Measurements from ENCODE around the gene TMEM245.

Gene TMEM245

DNA sequence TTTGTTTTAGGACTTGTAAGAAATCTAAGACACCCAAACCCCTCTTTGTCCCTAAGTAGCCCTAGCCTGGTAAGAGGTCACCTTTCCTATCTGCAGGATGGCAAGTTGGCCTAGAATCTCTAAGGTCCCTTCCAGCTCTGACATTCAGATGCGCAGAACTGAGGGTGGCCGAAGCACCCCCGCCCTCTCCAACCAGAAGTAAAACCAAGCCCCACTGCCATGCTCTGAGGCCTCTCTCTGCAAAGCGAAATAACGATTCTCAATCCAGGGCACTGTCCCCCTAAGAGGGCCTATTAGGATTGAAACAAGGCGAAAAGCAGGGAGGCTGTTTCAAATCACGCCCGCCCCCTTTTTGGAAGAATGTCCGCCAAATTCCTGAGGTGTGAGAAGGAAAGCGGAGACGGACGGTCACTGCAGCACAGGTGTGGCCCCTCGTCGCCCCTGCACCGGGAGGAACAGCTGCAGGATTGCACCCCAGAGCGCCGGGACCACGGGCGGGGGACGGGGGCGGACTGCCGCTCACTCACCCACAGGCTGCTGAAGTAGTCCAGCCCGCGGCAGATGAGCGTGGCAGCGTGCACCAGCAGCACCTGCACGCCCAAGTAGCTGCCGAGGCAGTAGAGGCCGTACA lies 824 bp downstream of the TMEM245 start:
- Histone ChIP-seq H3K36me3 (peaks cover 7% of the 10 kb centered on the region; the same call in 1 of the 2 replicates), H3K27me3 (no peaks in the 10 kb centered on the region), H3K4me3 (ENCODE audit: low read depth, low read length) (peak overlapping the region; percentile 89), H3K9me3 (no peaks in the 10 kb centered on the region), H3K4me1 (peaks cover 3% of the 10 kb centered on the region; the same call in 1 of the 2 replicates)
- no peak for DNase-seq
- TF ChIP-seq, protein P1, sequence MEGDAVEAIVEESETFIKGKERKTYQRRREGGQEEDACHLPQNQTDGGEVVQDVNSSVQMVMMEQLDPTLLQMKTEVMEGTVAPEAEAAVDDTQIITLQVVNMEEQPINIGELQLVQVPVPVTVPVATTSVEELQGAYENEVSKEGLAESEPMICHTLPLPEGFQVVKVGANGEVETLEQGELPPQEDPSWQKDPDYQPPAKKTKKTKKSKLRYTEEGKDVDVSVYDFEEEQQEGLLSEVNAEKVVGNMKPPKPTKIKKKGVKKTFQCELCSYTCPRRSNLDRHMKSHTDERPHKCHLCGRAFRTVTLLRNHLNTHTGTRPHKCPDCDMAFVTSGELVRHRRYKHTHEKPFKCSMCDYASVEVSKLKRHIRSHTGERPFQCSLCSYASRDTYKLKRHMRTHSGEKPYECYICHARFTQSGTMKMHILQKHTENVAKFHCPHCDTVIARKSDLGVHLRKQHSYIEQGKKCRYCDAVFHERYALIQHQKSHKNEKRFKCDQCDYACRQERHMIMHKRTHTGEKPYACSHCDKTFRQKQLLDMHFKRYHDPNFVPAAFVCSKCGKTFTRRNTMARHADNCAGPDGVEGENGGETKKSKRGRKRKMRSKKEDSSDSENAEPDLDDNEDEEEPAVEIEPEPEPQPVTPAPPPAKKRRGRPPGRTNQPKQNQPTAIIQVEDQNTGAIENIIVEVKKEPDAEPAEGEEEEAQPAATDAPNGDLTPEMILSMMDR (IDR thresholded peaks at IDR 0.05; ENCODE audit: low read depth, low read length), result no peak

DNA sequence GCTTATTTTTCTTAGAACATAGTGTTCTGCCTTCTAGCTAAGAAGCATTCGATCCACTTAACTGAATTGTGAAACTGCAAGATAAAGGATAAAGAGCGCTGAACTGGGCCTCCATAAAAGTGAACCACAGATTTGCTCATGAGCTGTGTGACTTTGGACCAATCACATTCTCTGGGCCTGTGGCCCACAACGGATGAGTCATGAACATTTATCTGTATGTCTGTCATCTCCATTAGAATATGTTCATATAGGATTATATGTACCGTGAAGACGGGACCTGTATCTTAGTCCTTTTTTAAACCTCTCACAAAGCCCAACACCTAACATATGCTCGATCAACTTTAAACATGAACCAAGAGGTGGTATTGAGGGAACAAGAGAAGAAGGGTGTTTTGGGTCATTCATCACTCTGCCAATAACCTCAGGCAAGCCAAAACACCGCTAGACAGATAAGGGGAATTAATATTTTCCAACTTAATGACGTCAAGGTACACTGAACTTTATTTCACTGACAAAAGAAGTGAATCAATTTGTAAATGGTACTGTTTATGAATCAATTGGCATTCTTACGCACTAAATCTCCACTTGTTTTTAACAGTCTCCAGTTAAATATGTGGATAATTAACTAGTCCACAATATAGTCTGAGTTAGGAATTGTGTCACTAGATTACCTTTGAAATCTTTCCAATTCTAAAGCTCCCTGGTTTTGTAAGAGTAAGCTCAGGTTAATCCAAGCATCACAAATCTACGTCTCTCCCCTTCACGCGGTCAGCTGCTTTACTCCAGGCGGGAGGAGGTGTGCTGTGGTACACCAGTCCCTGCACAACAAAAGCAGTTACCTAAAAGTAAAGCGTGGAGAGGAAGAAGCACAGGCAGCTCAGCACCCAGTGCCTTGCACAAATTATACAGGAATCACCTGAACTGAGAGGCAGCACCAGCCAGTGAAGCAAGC lies 1.6 kb downstream of the TMEM245 start:
- no peaks in the 10 kb centered on the region for H3K27me3 ChIP-seq
- H3K4me1 ChIP-seq, result peaks cover 3% of the 10 kb centered on the region; the same call in 1 of the 2 replicates
- H3K36me3 ChIP-seq, result peaks cover 7% of the 10 kb centered on the region; the same call in 1 of the 2 replicates
- peak overlapping the region; percentile 89 for H3K4me3 ChIP-seq (ENCODE audit: low read depth, low read length)
- H3K9me3 ChIP-seq, result no peaks in the 10 kb centered on the region
- DNase-seq, result peak; percentile 56
- TF ChIP-seq, protein P1 (IDR thresholded peaks at IDR 0.05; ENCODE audit: low read depth, low read length), result no peak

DNA sequence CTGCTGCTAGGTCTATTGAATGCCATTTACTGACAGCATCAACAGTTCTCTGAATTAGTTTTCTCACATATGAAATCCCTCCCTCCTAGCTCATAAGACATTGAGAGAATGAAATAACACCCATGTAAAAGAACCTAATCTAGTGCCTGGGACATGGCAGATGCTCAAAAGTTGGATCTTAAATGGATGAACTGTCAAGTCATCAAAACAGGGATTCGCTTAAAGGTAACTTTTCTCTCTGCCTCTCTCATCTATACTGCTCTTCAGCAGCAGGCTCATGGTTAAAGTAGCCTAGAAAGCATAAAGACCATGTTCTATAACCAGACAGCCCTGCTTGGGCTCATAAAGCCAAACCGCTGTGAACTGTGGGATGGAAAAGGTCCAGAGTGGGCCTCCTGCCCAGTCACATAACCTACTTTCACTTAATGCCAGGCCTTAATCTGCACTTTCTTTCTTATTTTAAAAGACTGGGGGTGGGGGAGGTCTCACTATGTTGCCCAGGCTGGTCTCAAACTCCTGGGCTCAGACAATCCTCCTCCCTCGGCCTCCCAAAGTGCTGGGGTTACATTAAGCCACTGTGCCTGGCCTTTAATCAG lies 3.7 kb downstream of the TMEM245 start:
- H3K9me3 ChIP-seq, result no peaks in the 10 kb centered on the region
- TF ChIP-seq, protein P1 (IDR thresholded peaks at IDR 0.05; ENCODE audit: low read depth, low read length), result no peak
- no peak overlapping the region for H3K4me3 ChIP-seq (ENCODE audit: low read depth, low read length)
- H3K27me3 ChIP-seq, result no peaks in the 10 kb centered on the region
- peaks cover 3% of the 10 kb centered on the region; the same call in 1 of the 2 replicates for H3K4me1 ChIP-seq
- DNase-seq, result no peak
- H3K36me3 ChIP-seq, result peaks cover 7% of the 10 kb centered on the region; the same call in 1 of the 2 replicates

DNA sequence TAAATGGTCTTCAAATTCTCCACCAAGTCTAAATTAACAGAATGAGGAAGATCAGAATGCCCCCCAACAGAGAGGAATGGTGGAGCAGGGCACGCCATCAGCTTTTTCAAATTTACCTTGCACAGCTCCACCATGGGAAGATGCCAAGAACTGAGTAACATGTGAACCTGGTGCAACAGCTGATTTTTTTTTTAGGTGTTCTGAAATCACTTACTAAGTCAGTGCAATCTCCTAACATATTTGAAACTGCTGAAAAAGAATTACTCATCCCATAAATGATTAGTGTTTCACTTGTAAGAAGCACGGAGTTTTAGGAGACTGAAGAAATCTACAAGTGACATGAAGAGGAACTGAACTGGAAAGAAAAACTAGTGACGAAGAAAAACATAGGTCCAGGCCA lies 5.1 kb downstream of the TMEM245 start:
- DNase-seq, result no peak
- Histone ChIP-seq H3K4me1 (no peaks in the 10 kb centered on the region), H3K9me3 (no peaks in the 10 kb centered on the region), H3K27me3 (no peaks in the 10 kb centered on the region), H3K4me3 (ENCODE audit: low read depth, low read length) (no peak overlapping the region), H3K36me3 (peaks cover 7% of the 10 kb centered on the region; the same call in 1 of the 2 replicates)
- TF ChIP-seq, protein P1 (IDR thresholded peaks at IDR 0.05; ENCODE audit: low read depth, low read length), result no peak

DNA sequence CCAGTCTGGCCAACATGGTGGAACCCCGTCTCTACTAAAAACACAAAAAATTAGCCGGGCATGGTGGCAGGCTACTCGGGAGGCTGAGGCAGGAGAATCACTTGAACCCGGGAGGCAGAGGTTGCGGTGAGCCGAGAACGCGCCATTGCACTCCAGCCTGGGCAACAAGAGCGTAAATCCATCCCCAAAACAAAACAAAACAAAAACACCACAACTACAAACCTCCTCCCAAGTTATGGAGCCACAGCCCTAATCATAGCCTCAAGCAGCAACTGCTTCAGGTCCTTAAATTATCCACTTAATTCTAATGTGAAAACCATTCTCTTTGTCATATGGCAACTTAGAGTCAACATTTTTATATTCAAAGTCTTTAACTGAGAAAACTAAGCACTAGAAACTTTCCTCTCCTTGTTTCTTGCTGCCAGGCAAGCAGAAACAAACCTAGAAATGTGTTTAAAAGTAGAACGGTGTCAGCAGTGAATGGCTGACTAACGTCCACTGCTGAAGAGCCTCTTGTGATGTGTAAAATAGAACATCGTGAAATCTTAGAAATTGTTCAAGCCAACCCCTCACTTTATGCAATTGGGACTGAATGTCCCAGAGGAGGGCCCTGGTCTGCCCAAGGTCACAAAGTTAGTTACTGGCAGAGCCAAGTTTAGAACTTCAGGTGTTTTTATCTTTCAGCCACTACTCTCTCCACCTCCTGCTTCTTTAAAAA lies 5.7 kb downstream of the TMEM245 start:
- Histone ChIP-seq H3K9me3 (no peaks in the 10 kb centered on the region), H3K4me1 (no peaks in the 10 kb centered on the region), H3K4me3 (ENCODE audit: low read depth, low read length) (no peak overlapping the region), H3K36me3 (peaks cover 7% of the 10 kb centered on the region; the same call in 1 of the 2 replicates), H3K27me3 (no peaks in the 10 kb centered on the region)
- TF ChIP-seq, protein P1 (IDR thresholded peaks at IDR 0.05; ENCODE audit: low read depth, low read length), result no peak
- no peak for DNase-seq

Data from BE2C (cell line).